GM12878 (cell line): ENCODE data around the gene ELOF1. TPM values are rescaled to one million over a fixed set of nuclear protein-coding genes. Genes with fewer than 3 reads are reported as not detected.

Experiments used
- ATAC-seq: fragments of 200-7000 bp; cut with Tn5 transposase; 3 replicates; pipeline ENCODE4 v1.9.1; 2020; ENCODE audit warnings: mild to moderate bottlenecking, moderate library complexity
- BruUV-seq: library from RNA; stranded (reverse); fragments of 400-500 nt; replicated peaks from 2 replicates; lab custom pipeline; 2021; lab: Mats Ljungman, UMichigan
- CTCF ChIA-PET: fragments of 300-600 bp; sonication (Branson Sonifier 250); formaldehyde crosslinking; extraction: SDS; loops from one replicate; lab custom pipeline; 2021; ENCODE audit warnings: inconsistent platforms; lab: Yijun Ruan, JAX
- POLR2A ChIA-PET: fragments of 350-600 bp; formaldehyde crosslinking; extraction: SDS; loops from one replicate; lab custom pipeline; 2021; ENCODE audit warnings: inconsistent platforms; lab: Charles Lee
- RAD21 ChIA-PET: fragments of 300-600 bp; sonication (Branson Sonifier 250); formaldehyde crosslinking; loops from one replicate; lab custom pipeline; 2023; ENCODE audit warnings: antibody characterized with exemption; ENCODE audit not compliant: unreplicated experiment; lab: Charles Lee
- SMC1A ChIA-PET: fragments of 300-600 bp; sonication (Branson Sonifier 250); formaldehyde crosslinking; loops from one replicate; lab custom pipeline; 2023; ENCODE audit not compliant: unreplicated experiment, uncharacterized antibody; lab: Charles Lee
- DNase-seq: peaks from one replicate; pipeline ENCODE4 v3.0.0-alpha.2; 2011; ENCODE audit warnings: low read depth, low spot score
- FAIRE-seq: peaks from 3 replicates; lab custom pipeline; 2011; peaks lifted over from hg19 to GRCh38; lab: Jason Lieb, UNC
- H2AFZ ChIP-seq: 2 replicates; pipeline ENCODE4 v1.6.0; 2011; ENCODE audit warnings: low read depth, low read length, control low read depth; ENCODE audit not compliant: control insufficient read depth
- H3K27ac ChIP-seq: 2 replicates; pipeline ENCODE4 v1.5.1; 2011; ENCODE audit warnings: control low read depth; ENCODE audit not compliant: control insufficient read depth, insufficient read depth
- H3K27me3 ChIP-seq, 2 experiments: replicated peaks in 1 of 2; 2 replicates each; pipeline versions ENCODE4 v1.6.0 to v1.6.1; 2011; ENCODE audit warnings: low read length in 1 of 2; ENCODE audit not compliant: control insufficient read depth in 2 of 2, insufficient read depth in 2 of 2
- H3K36me3 ChIP-seq, 2 experiments: 2 replicates each; pipeline ENCODE4 v1.5.1; 2011; ENCODE audit warnings: low read length in 1 of 2; ENCODE audit not compliant: control insufficient read depth in 2 of 2, insufficient read depth in 2 of 2
- H3K4me1 ChIP-seq: 2 replicates; pipeline ENCODE4 v1.6.1; 2011; ENCODE audit warnings: mild to moderate bottlenecking, low read length, moderate library complexity, mixed read lengths; ENCODE audit not compliant: control insufficient read depth, insufficient read depth
- H3K4me2 ChIP-seq: 2 replicates; pipeline ENCODE4 v1.6.0; 2011; ENCODE audit warnings: control low read depth; ENCODE audit not compliant: control insufficient read depth, insufficient read depth
- H3K4me3 ChIP-seq: fragments of 200-600 bp; sonication (generic); 2 replicates; pipeline ENCODE4 v1.5.1; 2016
- H3K79me2 ChIP-seq: 2 replicates; pipeline ENCODE4 v1.6.0; 2011; ENCODE audit warnings: low read length; ENCODE audit not compliant: control insufficient read depth, insufficient read depth
- H3K9ac ChIP-seq: 2 replicates; pipeline ENCODE4 v1.8.0; 2011; ENCODE audit warnings: low read length, control low read depth, mixed read lengths; ENCODE audit not compliant: control insufficient read depth, insufficient read depth
- H3K9me3 ChIP-seq: replicated peaks from 3 replicates; pipeline ENCODE4 v1.5.1; 2011; ENCODE audit warnings: mild to moderate bottlenecking, low read length; ENCODE audit not compliant: control insufficient read depth, insufficient read depth
- H4K20me1 ChIP-seq: 2 replicates; pipeline ENCODE4 v1.6.0; 2011; ENCODE audit not compliant: control insufficient read depth, insufficient read depth
- HDAC6 ChIP-seq: fragments of 200-600 bp; sonication (generic); IDR thresholded peaks from one replicate; pipeline ENCODE4 v1.8.0; 2017; ENCODE audit warnings: antibody characterized with exemption; ENCODE audit not compliant: unreplicated experiment
- NR2F1 ChIP-seq: fragments of 450-650 bp; conservative IDR thresholded peaks from 2 replicates; pipeline ENCODE4 v1.6.1; 2017; ENCODE audit warnings: mild to moderate bottlenecking
- SKIL ChIP-seq: fragments of 450-650 bp; IDR thresholded peaks from 2 replicates; pipeline ENCODE4 v1.6.1; 2017; ENCODE audit warnings: mild to moderate bottlenecking, low read depth, inconsistent platforms; ENCODE audit not compliant: poor library complexity, severe bottlenecking
- WGBS: methylation state at CpG from one replicate; pipeline ENCODE4 v1.1.6; 2016; ENCODE audit warnings: low lambda C conversion rate; ENCODE audit not compliant: insufficient replicate concordance, insufficient coverage; ENCODE audit errors: missing lambda C conversion rate; 5-methylcytosine and 5-hydroxymethylcytosine counted together
- in situ Hi-C: fragments of 300-500 bp; cut with MboI; formaldehyde crosslinking; loops from 9 replicates; pipeline ENCODE4 v1.14.3; 2018; ENCODE audit warnings: mixed read lengths
- intact Hi-C: fragments of 100-400 bp; cut with micrococcal nuclease; formaldehyde crosslinking; loops from one replicate; pipeline ENCODE4 v1.14.2; 2022; ENCODE audit not compliant: unreplicated experiment
- polyA plus RNA-seq, 11 experiments: library from polyadenylated mRNA; depleted of rRNA in 4 of 11; unstranded in 6 of 11; stranded (reverse) in 5 of 11; fragments of >200 nt; fragmentation: Nextera tagmentation in 4 of 11; fragmentation: Illumina TruSeq in 1 of 11; extraction: Ambion mirVana in 4 of 11; extraction: Trizol in 1 of 11; gene quantifications; 1 replicate in 1 of 11; 2 replicates in 10 of 11; pipeline versions ENCODE4 v1.2.1 to v1.2.3, GENCODE V29; 2011 to 2016; ENCODE audit warnings: inconsistent platforms in 2 of 11, missing spikeins in 2 of 11, low read depth in 1 of 11
- total RNA-seq, 4 experiments: library from RNA; depleted of rRNA in 3 of 4; stranded (reverse); fragments of >200 nt in 3 of 4; fragmentation: Illumina TruSeq in 1 of 4; extraction: Trizol in 1 of 4; gene quantifications; 2 replicates each; pipeline versions ENCODE4 v1.2.1 to v1.2.3, GENCODE V29; 2013 to 2021
- TF ChIP-seq, protein P1 (sequence below): fragments of 450-650 bp; IDR thresholded peaks from 2 replicates; pipeline ENCODE4 v1.6.1; 2017; ENCODE audit warnings: borderline replicate concordance
- TF ChIP-seq, protein P2 (sequence below): IDR thresholded peaks from 2 replicates; pipeline ENCODE4 v1.6.1; 2012; ENCODE audit warnings: low read depth, low read length, improper control_type of control experiment
- TF ChIP-seq, protein P3 (sequence below): fragments of 450-650 bp; IDR thresholded peaks from 2 replicates; pipeline ENCODE4 v1.6.1; 2017; ENCODE audit warnings: antibody characterized with exemption, mild to moderate bottlenecking, moderate library complexity
- TF ChIP-seq, protein P4 (sequence below): IDR thresholded peaks from 2 replicates; pipeline ENCODE4 v1.6.1; 2012; ENCODE audit warnings: improper control_type of control experiment, low read depth, low read length; ENCODE audit not compliant: insufficient replicate concordance

ELOF1 gene
- total and polyA plus RNA-seq, 10 of the 15 experiments (the other 5 are each of a cell fraction or from before 2014, with no cell fraction given) = 11.7 to 124 (median 92.9) TPM

- TF ChIP-seq, protein P1, sequence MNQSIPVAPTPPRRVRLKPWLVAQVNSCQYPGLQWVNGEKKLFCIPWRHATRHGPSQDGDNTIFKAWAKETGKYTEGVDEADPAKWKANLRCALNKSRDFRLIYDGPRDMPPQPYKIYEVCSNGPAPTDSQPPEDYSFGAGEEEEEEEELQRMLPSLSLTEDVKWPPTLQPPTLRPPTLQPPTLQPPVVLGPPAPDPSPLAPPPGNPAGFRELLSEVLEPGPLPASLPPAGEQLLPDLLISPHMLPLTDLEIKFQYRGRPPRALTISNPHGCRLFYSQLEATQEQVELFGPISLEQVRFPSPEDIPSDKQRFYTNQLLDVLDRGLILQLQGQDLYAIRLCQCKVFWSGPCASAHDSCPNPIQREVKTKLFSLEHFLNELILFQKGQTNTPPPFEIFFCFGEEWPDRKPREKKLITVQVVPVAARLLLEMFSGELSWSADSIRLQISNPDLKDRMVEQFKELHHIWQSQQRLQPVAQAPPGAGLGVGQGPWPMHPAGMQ = no peak
- no peak for TF ChIP-seq SKIL
These were observed 2.2 kb downstream of the ELOF1 start (continued) for GRCh38 chr19:11556634-11557420.

DNA sequence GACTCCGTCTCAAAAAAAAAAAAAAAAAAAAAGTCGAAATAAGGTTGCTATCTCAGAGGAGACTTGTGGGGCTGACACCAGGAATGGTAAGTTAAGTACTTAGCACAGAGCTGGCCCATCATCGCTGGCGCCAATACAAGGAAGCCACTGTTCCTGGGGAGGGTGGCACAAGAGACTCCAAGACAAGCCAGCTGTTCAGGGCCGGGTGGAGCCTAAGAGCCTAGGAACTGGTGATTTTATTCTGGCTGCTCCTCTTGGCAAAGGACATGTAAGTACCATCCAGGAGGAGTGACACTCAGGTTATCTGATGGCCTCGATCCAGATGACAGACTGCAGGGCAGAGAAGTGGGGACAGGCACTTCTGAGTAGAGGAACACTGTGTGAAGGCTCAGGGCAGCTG is 3.8 kb downstream of the ELOF1 start:
- intact Hi-C loops = no loop called here
- Histone ChIP-seq H4K20me1 (no peaks in the 10 kb centered on the region), H3K27me3 (no peaks in the 10 kb centered on the region), H3K36me3 (peaks cover 7 to 24% of the 10 kb centered on the region in 2 experiments; a peak in 3 of 4 replicates), H3K4me1 (peaks cover 23% of the 10 kb centered on the region), H3K4me3 (no peak overlapping the region), H2AFZ (no peak overlapping the region), H3K79me2 (peaks cover 42% of the 10 kb centered on the region), H3K4me2 (peak overlapping the region; percentile 26), H3K27ac (no peak overlapping the region), H3K9ac (no peak overlapping the region), H3K9me3 (no peaks in the 10 kb centered on the region)
- POLR2A ChIA-PET = interaction anchor here (0.5 to 0.6 kb wide), 2 partner anchors 592 to 1453 kb away, joined by 3 to 5 read pairs; no protein-coding TSS in a partner anchor
- DNase-seq = no peak
- in situ Hi-C loops = no loop called here
- ATAC-seq = no peak
- RAD21 ChIA-PET = interaction anchor here (2.1 kb wide), 1 partner anchor 34 kb away, joined by 8 read pairs; no protein-coding TSS in a partner anchor
- SMC1A ChIA-PET = interaction anchor here (0.9 to 1.3 kb wide), 4 partner anchors 8 to 39 kb away, joined by 3 to 6 read pairs (median 4); no protein-coding TSS in a partner anchor
- 93% methylated on average over 4 of the region's 6 CpGs for WGBS
- CTCF ChIA-PET = interaction anchor here (0.6 to 1.2 kb wide), 4 partner anchors 9 to 107 kb away, joined by 3 to 4 read pairs (median 4); no protein-coding TSS in a partner anchor
- no peak for FAIRE-seq
- no TSS peak for BruUV-seq
- TF ChIP-seq, protein P2, sequence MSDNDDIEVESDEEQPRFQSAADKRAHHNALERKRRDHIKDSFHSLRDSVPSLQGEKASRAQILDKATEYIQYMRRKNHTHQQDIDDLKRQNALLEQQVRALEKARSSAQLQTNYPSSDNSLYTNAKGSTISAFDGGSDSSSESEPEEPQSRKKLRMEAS = no peak
- TF ChIP-seq, protein P3, sequence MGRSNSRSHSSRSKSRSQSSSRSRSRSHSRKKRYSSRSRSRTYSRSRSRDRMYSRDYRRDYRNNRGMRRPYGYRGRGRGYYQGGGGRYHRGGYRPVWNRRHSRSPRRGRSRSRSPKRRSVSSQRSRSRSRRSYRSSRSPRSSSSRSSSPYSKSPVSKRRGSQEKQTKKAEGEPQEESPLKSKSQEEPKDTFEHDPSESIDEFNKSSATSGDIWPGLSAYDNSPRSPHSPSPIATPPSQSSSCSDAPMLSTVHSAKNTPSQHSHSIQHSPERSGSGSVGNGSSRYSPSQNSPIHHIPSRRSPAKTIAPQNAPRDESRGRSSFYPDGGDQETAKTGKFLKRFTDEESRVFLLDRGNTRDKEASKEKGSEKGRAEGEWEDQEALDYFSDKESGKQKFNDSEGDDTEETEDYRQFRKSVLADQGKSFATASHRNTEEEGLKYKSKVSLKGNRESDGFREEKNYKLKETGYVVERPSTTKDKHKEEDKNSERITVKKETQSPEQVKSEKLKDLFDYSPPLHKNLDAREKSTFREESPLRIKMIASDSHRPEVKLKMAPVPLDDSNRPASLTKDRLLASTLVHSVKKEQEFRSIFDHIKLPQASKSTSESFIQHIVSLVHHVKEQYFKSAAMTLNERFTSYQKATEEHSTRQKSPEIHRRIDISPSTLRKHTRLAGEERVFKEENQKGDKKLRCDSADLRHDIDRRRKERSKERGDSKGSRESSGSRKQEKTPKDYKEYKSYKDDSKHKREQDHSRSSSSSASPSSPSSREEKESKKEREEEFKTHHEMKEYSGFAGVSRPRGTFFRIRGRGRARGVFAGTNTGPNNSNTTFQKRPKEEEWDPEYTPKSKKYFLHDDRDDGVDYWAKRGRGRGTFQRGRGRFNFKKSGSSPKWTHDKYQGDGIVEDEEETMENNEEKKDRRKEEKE = no peak
- TF ChIP-seq HDAC6 (no peak), NR2F1 (no peak)
- TF ChIP-seq, protein P4, sequence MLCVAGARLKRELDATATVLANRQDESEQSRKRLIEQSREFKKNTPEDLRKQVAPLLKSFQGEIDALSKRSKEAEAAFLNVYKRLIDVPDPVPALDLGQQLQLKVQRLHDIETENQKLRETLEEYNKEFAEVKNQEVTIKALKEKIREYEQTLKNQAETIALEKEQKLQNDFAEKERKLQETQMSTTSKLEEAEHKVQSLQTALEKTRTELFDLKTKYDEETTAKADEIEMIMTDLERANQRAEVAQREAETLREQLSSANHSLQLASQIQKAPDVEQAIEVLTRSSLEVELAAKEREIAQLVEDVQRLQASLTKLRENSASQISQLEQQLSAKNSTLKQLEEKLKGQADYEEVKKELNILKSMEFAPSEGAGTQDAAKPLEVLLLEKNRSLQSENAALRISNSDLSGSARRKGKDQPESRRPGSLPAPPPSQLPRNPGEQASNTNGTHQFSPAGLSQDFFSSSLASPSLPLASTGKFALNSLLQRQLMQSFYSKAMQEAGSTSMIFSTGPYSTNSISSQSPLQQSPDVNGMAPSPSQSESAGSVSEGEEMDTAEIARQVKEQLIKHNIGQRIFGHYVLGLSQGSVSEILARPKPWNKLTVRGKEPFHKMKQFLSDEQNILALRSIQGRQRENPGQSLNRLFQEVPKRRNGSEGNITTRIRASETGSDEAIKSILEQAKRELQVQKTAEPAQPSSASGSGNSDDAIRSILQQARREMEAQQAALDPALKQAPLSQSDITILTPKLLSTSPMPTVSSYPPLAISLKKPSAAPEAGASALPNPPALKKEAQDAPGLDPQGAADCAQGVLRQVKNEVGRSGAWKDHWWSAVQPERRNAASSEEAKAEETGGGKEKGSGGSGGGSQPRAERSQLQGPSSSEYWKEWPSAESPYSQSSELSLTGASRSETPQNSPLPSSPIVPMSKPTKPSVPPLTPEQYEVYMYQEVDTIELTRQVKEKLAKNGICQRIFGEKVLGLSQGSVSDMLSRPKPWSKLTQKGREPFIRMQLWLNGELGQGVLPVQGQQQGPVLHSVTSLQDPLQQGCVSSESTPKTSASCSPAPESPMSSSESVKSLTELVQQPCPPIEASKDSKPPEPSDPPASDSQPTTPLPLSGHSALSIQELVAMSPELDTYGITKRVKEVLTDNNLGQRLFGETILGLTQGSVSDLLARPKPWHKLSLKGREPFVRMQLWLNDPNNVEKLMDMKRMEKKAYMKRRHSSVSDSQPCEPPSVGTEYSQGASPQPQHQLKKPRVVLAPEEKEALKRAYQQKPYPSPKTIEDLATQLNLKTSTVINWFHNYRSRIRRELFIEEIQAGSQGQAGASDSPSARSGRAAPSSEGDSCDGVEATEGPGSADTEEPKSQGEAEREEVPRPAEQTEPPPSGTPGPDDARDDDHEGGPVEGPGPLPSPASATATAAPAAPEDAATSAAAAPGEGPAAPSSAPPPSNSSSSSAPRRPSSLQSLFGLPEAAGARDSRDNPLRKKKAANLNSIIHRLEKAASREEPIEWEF = no peak
